Mesenteric fat pad (tissue), 1 donor: ENCODE data around the gene PIGQ. TPM values are rescaled to one million over a fixed set of nuclear protein-coding genes. Genes with fewer than 3 reads are reported as not detected.

ENCODE experiments used
- DNase-seq: peaks from one replicate; pipeline ENCODE4 v3.0.0-alpha.2; 2020; ENCODE audit warnings: low spot score
- total RNA-seq: library from RNA; stranded (reverse); fragmentation: NEBNext Ultra II Directional; extraction: Animal tissue kit (Norgen Biotek cat#: 25700); gene quantifications from one replicate; pipeline ENCODE4 v1.2.1, GENCODE V29; 2021
- donor health status: DM: yes; HTN: yes; CAD: no.

Gene PIGQ
- total RNA-seq, 1 donor from 2014 or later = 32.4 TPM

GRCh38 chr16:598823-599739 is 29.3 kb downstream of the PIGQ start:
- DNase-seq = no peak

DNA sequence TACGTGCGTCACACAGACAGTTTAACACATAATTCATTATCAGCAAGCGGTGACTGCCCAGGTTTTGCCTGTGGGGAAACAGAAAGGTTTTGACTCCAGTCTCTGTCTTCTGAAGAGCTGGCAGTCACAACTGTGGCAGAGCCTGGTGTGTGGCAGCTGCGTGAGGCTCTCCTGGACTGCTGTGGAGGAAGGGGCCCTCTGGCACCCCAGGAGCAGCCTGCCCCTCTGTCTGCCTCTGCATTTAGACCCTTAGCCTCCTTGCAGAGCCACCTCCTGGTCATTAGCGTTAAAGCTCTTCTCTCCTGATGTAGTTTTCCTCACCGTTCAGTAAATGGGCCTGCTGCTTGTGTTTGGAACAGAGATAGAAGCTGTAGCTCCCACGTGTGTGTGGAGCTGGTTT is 31.0 kb downstream of the PIGQ start:
- no peak for DNase-seq

DNA sequence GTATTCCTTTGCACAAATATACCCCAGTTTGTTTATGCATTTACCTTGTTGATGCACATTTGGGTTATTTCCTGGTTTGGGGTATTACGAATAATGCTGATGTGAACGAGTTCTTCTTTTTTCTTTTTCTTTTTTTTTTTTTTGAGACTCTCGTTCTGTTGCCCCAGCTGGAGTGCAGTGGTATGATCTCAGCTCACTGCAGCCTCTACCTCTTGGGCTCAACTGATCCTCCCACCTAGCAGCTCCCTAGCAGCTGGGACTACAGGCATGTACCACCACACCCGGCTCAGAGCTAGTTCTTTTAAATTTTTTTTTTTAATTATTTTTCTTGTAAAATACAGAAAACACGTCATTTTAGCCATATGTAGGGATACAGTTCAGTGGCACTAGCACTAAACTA is 34.2 kb downstream of the PIGQ start:
- DNase-seq = no peak

DNA sequence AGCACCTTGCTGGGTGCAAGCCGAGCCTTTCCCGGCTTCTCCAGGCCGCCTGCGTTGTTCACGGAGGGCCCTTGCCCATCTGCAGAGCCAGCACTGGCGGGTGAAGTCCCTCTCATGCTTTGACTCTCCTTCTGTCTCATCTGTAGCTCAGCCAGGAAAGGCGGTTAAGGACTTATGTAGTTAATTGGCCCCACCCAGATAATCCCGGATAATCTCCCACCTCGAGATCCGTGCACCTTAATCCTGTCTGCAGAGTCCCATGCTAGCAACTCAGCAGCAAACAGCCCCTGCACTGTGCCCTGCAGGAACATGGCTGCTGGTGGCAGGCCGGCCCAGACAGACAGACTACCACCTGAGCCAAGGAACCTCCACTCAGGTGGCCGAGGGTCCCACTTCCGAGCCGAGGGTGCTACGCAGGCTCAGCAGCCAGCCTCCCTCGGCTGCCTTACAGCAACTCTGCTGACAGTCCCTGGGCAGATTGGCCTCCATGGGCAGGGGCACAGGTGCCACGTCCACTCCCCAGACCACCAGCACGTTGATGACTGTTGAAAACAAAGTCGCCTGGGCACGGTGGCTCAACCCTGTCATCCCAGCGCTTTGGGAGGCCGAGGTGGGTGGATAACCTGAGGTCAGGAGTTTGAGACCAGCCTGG is 37.0 kb downstream of the PIGQ start:
- DNase-seq = no peak

GRCh38 chr16:608019-608418 is 38.3 kb downstream of the PIGQ start:
- no peak for DNase-seq

DNA sequence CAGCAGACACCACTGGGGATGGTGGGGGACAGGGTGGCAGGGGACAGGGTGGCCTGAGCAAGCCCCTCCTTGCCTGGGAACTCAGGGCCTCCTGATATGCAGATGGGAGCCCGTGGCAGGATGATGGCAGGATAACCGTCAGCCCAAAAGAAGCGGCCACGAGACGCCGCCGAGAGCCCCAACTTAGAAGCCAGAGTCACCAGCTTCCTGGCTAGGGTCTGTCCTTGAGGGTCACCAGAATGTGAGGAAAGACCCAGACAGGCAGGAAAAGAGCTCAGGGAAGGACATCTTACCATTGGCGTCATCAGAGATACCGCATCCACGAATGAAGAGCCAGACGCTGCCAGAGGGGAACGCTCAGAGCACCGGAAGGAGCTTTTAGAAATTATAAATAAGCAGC is 39.5 kb downstream of the PIGQ start:
- no peak for DNase-seq

DNA sequence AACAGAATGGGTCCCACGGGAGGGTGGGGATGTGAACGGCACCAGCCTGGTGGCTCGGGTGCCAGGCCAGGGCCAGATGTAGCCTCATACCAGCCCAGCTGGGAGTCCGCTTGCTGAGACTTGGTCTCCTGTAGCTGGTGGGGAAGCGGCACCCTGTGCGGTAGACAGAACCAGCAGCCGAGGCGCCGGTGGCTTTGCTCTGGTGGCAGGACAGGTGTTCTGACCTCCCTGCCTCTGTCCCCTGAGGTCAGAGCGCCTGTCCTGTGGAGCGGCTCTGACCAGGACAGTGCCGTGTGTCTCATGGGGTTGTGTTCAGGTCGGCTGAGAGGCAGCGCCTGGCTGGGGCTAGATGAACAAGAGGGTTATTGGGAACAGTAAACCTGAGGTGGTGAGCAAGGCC is 40.2 kb downstream of the PIGQ start:
- DNase-seq = no peak

- no peak for DNase-seq
These were observed 41.0 kb downstream of the PIGQ start for GRCh38 chr16:610513-611381.

DNA sequence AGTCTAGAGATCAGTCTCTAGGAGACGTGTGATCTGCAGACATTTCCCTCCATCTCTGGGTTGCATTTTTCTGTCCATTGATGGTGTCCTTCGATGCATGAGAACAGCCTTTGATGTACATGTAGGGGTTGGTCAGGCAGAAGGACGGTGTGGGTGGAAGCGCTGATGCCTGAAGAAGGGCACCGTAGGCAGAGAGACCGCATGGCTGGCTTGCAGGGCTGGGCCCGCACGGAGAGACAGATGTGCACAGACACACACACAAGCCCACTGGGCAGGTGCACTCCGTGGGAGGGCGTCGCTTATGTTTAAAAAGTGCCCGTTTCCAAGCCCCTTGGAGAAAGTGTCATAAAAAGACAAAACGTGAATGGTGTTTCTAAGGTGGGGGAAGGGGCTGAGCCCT is 45.4 kb downstream of the PIGQ start:
- DNase-seq = no peak

DNA sequence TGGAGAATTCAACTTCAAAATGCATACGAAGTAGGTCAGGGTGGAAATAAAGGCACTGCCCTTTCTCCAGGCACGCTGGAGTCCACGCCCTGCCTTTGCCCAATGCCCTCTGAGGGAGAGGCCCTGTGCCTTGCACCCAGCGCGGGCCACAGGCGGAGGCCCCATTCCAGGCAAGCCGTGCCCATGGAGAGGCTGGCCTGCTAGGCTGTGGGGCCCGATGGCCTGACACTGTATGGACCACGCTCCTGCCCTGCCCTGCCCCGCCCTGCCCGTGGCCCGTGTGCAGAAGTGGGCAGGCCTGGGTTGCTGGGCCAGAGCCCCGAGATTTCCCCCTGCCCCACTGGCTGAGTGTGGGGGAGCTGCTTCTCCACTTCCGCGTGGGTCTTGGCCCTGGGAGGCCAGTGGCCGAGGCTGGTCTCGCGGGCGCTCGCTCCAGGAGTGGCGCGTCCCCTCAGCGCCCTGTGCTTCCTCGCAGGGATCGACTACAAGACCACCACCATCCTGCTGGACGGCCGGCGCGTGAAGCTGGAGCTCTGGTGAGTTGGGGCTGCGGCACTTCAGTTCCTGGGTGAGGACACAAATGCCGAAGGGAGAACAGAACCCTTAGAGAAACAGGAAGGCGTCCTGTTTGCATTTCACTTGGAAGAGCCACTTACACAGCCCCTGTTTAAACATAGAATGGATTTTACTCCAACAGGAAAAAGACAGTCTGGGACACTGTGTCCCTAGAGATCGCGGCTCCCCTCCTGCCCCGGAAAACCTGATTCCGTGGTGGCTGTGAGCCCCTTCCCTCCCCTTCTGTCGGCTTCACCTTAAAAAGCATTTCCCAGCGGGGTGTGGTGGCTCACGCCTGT is 47.2 kb downstream of the PIGQ start:
- no peak for DNase-seq

DNA sequence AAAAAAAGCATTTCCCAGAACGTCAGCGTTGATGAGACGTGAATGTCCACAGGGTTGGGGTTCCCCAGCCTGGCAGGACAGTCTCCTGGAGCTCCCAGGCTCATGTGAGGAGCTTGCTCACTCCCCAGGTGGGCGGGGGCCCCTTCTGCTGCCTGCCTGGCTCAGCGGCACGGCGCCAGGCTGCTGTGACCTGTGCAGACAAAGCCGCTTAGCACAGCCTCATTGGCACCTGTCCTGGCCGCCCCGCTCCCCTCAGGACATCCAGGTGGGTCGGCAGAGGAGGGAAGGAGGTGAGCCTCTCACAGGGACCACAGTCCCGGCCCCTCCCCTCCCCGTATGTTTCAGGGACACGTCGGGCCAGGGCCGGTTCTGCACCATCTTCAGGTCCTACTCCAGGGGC is 48.1 kb downstream of the PIGQ start:
- no peak for DNase-seq

DNA sequence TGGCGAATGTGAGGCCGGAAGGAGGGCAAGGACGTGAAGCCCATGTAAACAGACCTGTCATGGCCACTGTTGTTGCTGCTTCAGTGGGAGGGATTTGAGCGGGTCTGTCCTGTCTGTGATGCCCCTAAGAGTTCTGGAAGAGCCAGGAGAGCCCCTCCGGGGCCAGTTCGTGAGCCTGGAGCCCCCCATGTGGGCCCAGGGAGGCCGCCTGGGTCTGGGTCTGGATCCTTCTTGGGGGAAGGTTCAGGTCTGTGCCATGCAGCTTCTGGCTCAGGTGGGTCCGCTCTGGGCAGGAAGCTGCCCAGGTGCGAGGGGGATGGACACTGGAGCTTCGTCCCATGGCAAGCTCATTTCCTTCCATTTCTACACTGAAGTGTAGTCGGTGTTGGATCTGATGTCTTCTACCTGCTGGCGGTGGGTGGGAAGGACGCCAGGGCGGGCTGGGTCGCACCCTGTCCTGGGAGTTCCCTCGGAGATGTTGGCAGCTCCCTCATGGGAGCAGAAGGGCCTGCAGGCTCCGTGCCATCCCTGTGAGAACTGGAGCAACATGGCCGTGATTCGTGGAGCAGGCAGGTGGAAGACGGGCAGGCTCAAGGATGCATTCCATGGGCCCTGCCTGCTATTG is 49.8 kb downstream of the PIGQ start:
- DNase-seq = no peak

DNA sequence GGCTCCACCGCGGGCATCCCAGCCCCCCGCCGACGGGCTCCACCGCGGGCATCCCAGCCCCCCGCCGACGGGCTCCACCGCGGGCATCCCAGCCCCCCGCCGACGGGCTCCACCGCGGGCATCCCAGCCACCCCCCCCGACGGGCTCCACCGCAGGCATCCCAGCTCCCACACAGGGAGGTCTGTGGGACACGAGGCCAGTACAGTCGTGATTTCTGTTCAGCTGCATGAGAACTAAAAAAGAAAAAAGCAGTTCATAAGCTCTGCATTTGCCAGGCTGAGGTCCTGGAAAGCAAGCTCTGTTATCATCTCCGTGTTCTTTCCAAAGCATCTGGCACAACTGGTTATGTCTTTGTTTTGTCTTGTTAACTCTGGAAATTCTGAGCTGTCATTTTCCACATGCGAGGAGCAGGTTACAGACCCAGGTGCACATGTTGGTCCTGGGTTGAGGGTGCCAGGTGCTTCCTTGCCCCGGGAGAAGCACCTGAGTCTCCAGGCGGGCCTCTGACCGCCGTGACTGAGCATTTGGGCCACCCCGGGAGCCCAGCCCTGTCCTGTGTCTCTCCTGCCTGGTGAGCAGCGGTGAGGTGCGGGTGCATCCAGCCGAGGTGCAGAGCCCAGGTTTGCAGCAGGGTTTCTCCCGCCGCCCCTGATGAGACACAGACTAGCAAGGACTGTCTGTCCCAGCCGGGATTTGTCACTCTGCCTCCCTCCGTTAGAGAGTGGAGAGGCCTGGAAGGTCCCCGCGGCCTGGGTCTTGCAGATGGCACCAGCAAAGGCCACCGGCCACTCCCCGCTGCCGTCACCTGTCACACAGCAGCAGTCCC is 51.1 kb downstream of the PIGQ start:
- DNase-seq = no peak

- no peak for DNase-seq
These were observed 51.8 kb downstream of the PIGQ start for GRCh38 chr16:621526-622105.

GRCh38 chr16:622920-623280 is 53.1 kb downstream of the PIGQ start:
- DNase-seq = no peak

DNA sequence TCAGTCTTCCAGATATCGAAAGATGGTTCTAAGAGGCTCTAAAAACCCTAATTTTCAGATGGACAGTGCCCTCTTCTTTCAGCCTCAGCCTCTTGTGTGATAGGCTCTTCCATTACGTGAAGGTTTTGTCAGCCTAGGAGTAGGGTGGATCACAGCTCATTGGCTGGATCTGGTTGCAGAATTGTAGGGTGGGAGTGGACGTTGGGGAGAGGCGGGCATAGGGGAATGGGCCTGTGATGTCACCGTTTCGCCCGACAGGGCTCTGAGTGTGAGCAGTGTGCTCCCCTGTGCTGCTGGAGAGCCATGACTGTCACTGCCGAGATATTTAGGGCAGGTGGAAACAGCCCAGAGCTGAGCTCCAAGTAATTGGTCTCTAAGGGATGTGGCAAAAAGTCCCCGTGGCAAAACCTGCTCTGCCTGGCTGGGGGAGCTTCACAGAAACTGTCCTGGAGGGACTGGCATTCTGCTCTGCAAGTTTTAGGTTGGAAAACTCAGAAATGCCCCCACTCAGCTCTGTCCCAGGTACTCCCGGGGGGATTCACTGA is 54.8 kb downstream of the PIGQ start:
- no peak for DNase-seq

DNA sequence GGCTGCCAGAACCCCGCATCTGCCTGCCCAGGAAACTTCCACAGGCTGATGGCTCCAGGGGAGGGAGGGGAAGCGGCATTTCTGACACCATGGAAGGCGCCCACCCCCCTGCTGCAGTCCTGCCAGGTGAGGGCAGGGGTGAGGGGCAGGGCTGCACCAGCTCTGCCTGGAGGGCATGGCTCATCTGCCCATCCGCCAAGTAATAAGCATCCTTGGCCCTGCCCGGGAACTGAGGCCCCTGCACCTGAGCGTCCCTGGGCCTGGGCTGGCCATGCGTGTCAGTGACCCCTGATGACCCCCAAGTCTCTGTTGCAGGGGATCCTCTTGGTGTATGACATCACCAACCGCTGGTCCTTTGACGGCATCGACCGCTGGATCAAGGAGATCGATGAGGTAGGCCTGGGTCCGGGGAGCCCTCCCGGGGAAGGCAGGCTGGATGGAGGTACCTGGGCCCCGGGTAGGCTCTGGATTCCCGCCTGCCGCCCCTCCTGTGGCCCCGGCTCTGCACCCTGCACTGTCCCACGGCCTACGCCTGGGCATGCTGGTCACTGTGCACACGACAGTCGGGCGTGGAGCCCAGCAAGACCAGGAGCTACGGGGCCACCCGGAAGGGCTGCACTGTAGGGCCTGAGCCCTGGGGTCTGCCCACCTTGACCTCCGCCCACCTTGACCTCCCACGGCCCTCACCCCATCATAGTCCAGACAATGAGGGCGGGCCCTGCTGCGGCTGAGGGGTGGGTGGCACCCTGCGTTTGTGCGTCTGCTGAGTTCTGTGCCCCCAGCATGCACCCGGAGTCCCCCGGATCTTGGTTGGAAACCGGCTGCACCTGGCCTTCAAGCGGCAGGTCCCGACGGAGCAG is 55.6 kb downstream of the PIGQ start:
- DNase-seq = no peak
